ENCODE results near the gene P2RX6.

DNA sequence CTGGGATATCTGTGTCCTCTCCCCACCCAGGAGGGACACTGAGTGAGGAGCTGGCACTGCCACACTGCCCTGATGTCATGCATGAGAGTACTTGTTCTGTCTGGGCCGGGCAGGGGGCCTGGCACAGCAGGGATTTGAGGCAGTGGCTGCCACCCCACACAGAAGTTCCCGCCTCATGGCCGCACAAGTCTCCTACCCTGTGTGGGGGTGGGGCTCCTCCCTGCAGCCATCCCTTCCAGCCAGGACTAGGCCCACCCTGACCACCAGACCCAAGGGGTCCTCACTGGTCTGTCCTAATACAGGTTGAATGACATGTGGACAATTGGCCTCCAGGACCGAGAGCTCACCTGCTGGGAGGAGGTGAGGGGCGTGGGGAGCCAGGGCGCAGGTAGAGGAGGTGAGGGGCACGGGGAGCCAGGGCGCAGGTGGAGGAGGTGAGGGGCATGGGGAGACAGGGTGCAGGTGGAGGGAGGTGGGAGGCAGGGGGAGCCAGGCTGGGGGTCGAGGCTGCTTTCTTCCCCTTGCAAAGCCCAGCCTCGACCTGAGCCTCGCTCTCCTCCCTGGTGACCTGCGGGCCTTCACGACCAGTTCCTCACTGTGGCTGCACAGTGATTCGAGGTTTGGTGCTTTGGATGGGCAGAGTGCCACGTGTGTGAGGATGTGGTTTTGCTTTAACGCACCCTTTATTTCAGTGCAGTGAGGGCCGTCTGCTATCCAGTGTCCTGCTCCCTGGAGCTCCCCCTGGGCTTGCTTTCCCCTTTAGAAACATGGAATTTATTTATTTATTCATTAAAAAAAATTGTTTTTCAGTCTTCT, 25.4 kb upstream of the P2RX6 start:
- TF ChIP-seq POLR2A (IDR thresholded peaks at IDR 0.05; ENCODE audit: low read depth, low read length), result no peak
- TF ChIP-seq, protein P1, sequence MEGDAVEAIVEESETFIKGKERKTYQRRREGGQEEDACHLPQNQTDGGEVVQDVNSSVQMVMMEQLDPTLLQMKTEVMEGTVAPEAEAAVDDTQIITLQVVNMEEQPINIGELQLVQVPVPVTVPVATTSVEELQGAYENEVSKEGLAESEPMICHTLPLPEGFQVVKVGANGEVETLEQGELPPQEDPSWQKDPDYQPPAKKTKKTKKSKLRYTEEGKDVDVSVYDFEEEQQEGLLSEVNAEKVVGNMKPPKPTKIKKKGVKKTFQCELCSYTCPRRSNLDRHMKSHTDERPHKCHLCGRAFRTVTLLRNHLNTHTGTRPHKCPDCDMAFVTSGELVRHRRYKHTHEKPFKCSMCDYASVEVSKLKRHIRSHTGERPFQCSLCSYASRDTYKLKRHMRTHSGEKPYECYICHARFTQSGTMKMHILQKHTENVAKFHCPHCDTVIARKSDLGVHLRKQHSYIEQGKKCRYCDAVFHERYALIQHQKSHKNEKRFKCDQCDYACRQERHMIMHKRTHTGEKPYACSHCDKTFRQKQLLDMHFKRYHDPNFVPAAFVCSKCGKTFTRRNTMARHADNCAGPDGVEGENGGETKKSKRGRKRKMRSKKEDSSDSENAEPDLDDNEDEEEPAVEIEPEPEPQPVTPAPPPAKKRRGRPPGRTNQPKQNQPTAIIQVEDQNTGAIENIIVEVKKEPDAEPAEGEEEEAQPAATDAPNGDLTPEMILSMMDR (conservative IDR thresholded peaks at IDR 0.05; ENCODE audit: low read depth, low read length), result no peak
- no peak for TF ChIP-seq MXI1 (IDR thresholded peaks at IDR 0.05; ENCODE audit: borderline replicate concordance, low read depth, low read length)
